Hepatocyte (in vitro differentiated cells): ENCODE results near the gene IQGAP2. TPM values are rescaled to one million over a fixed set of nuclear protein-coding genes. Genes with fewer than 3 reads are reported as not detected.

Experiments
- DNase-seq: peaks from one replicate; pipeline ENCODE4 v3.0.0-alpha.2; 2016; ENCODE audit warnings: low spot score
- H2AFZ ChIP-seq: fragments of 200-600 bp; sonication (generic); 2 replicates; pipeline ENCODE4 v1.6.0; 2016; ENCODE audit warnings: antibody characterized with exemption, mild to moderate bottlenecking
- H3K27ac ChIP-seq: fragments of 200-600 bp; sonication (generic); 2 replicates; pipeline ENCODE4 v1.5.1; 2016; ENCODE audit warnings: mild to moderate bottlenecking
- H3K27me3 ChIP-seq: fragments of 200-600 bp; sonication (generic); 2 replicates; pipeline ENCODE4 v1.6.1; 2016
- H3K36me3 ChIP-seq: fragments of 200-600 bp; sonication (generic); replicated peaks from 2 replicates; pipeline ENCODE4 v1.5.1; 2016; ENCODE audit warnings: low read depth; ENCODE audit not compliant: insufficient read depth
- H3K4me1 ChIP-seq: fragments of 200-600 bp; sonication (generic); 2 replicates; pipeline ENCODE4 v1.5.1; 2016; ENCODE audit warnings: mild to moderate bottlenecking, moderate library complexity; ENCODE audit not compliant: insufficient read depth
- H3K4me2 ChIP-seq: fragments of 200-600 bp; sonication (generic); 2 replicates; pipeline ENCODE4 v1.6.0; 2016
- H3K4me3 ChIP-seq: fragments of 200-600 bp; sonication (generic); 2 replicates; pipeline ENCODE4 v1.5.1; 2016; ENCODE audit warnings: mild to moderate bottlenecking
- H3K79me2 ChIP-seq: fragments of 200-600 bp; sonication (generic); 2 replicates; pipeline ENCODE4 v1.6.0; 2017; ENCODE audit warnings: mild to moderate bottlenecking
- H3K9me2 ChIP-seq: fragments of 200-600 bp; sonication (generic); replicated peaks from 2 replicates; pipeline ENCODE4 v1.6.0; 2017; ENCODE audit warnings: mild to moderate bottlenecking; ENCODE audit not compliant: insufficient read depth
- H3K9me3 ChIP-seq: fragments of 200-600 bp; sonication (generic); 2 replicates; pipeline ENCODE4 v1.5.1; 2016; ENCODE audit warnings: low read depth, mild to moderate bottlenecking
- H4K20me1 ChIP-seq: fragments of 200-600 bp; sonication (generic); 2 replicates; pipeline ENCODE4 v1.6.0; 2016; ENCODE audit warnings: mild to moderate bottlenecking; ENCODE audit not compliant: insufficient read depth, poor library complexity, severe bottlenecking
- CTCF ChIP-seq: fragments of 200-600 bp; sonication (generic); IDR thresholded peaks from 2 replicates; pipeline ENCODE4 v1.5.1; 2016; ENCODE audit warnings: antibody characterized with exemption, mild to moderate bottlenecking; ENCODE audit not compliant: poor library complexity
- EZH2 ChIP-seq: fragments of 200-600 bp; sonication (generic); IDR thresholded peaks from 2 replicates; pipeline ENCODE4 v1.6.1; 2016; ENCODE audit warnings: antibody characterized with exemption, mild to moderate bottlenecking, borderline replicate concordance
- EZH2phosphoT487 ChIP-seq: fragments of 200-600 bp; sonication (generic); IDR thresholded peaks from one replicate; pipeline ENCODE4 v1.6.1; 2018; ENCODE audit warnings: antibody characterized with exemption, mild to moderate bottlenecking, low read depth, moderate library complexity; ENCODE audit not compliant: unreplicated experiment, severe bottlenecking
- WGBS: methylation state at CpG from one replicate; pipeline ENCODE4 v1.1.6; 2016; ENCODE audit warnings: low lambda C conversion rate; ENCODE audit errors: missing lambda C conversion rate; 5-methylcytosine and 5-hydroxymethylcytosine counted together
- polyA plus RNA-seq: library from polyadenylated mRNA; unstranded; fragments of >200 nt; fragmentation: Nextera tagmentation; extraction: Ambion mirVana; gene quantifications from 2 replicates; pipeline ENCODE4 v1.2.1, GENCODE V29; 2016
- total RNA-seq: library from RNA; depleted of rRNA; stranded (reverse); fragments of >200 nt; gene quantifications from 2 replicates; pipeline ENCODE4 v1.2.3, GENCODE V29; 2014

Gene IQGAP2
- total and polyA plus RNA-seq, 2 experiments from 2014 or later = 37.2 to 78.9 TPM

- Histone ChIP-seq H3K27me3 (no peaks in the 10 kb centered on the region), H2AFZ (no peak overlapping the region), H3K4me1 (no peaks in the 10 kb centered on the region), H3K9me3 (no peaks in the 10 kb centered on the region), H3K79me2 (no peaks in the 10 kb centered on the region), H3K4me3 (no peak overlapping the region), H3K27ac (no peak overlapping the region), H3K4me2 (no peak overlapping the region), H4K20me1 (no peaks in the 10 kb centered on the region), H3K9me2 (no peaks in the 10 kb centered on the region), H3K36me3 (no peaks in the 10 kb centered on the region)
- TF ChIP-seq CTCF = no peak
- no peak for TF ChIP-seq EZH2phosphoT487
- TF ChIP-seq EZH2 = no peak
- no peak for DNase-seq
- 80% methylated on average over 4 of the region's 4 CpGs for WGBS
Observed at GRCh38 chr5:76617675-76618074, 214.6 kb downstream of the IQGAP2 start.

GRCh38 chr5:76620166-76620565 is 217.1 kb downstream of the IQGAP2 start:
- no peaks in the 10 kb centered on the region for H3K27me3 ChIP-seq
- H3K4me1 ChIP-seq = no peaks in the 10 kb centered on the region
- H3K36me3 ChIP-seq = no peaks in the 10 kb centered on the region
- no peaks in the 10 kb centered on the region for H4K20me1 ChIP-seq
- H3K4me2 ChIP-seq = no peak overlapping the region
- H3K27ac ChIP-seq = no peak overlapping the region
- WGBS = 96% methylated on average over 5 of the region's 5 CpGs
- H2AFZ ChIP-seq = no peak overlapping the region
- TF ChIP-seq EZH2 = no peak
- TF ChIP-seq CTCF = no peak
- TF ChIP-seq EZH2phosphoT487 = no peak
- no peak overlapping the region for H3K4me3 ChIP-seq
- DNase-seq = no peak
- no peaks in the 10 kb centered on the region for H3K79me2 ChIP-seq
- no peaks in the 10 kb centered on the region for H3K9me2 ChIP-seq
- H3K9me3 ChIP-seq = no peaks in the 10 kb centered on the region

- Histone ChIP-seq H3K79me2 (no peaks in the 10 kb centered on the region), H3K9me2 (no peaks in the 10 kb centered on the region), H2AFZ (no peak overlapping the region), H4K20me1 (no peaks in the 10 kb centered on the region), H3K4me2 (peak overlapping the region; percentile 40), H3K4me3 (no peak overlapping the region), H3K27ac (no peak overlapping the region), H3K9me3 (no peaks in the 10 kb centered on the region), H3K36me3 (no peaks in the 10 kb centered on the region), H3K27me3 (no peaks in the 10 kb centered on the region), H3K4me1 (no peaks in the 10 kb centered on the region)
- DNase-seq = no peak
- WGBS = 86% methylated on average over 5 of the region's 5 CpGs
- TF ChIP-seq CTCF (no peak), EZH2phosphoT487 (no peak), EZH2 (no peak)
Observed at GRCh38 chr5:76622076-76622475, 219.0 kb downstream of the IQGAP2 start.
